Measurements from ENCODE around the gene DFFA.

The DFFA gene, protein sequence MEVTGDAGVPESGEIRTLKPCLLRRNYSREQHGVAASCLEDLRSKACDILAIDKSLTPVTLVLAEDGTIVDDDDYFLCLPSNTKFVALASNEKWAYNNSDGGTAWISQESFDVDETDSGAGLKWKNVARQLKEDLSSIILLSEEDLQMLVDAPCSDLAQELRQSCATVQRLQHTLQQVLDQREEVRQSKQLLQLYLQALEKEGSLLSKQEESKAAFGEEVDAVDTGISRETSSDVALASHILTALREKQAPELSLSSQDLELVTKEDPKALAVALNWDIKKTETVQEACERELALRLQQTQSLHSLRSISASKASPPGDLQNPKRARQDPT

GRCh38 chr1:10472220-10473144 lies at the start of gene DFFA:
Gene DFFA (minus strand): TSS chr1:10472529. CDS start chr1:10472458, 71 bp downstream.
- DNase-seq (ENCODE audit: low read depth), result peak; percentile 85

GRCh38 chr1:10521537-10522157 lies 49.3 kb upstream of the DFFA start:
- DNase-seq (ENCODE audit: low read depth), result no peak

GRCh38 chr1:10520952-10521351 lies 48.6 kb upstream of the DFFA start:
- no peak for DNase-seq (ENCODE audit: low read depth)

DNA sequence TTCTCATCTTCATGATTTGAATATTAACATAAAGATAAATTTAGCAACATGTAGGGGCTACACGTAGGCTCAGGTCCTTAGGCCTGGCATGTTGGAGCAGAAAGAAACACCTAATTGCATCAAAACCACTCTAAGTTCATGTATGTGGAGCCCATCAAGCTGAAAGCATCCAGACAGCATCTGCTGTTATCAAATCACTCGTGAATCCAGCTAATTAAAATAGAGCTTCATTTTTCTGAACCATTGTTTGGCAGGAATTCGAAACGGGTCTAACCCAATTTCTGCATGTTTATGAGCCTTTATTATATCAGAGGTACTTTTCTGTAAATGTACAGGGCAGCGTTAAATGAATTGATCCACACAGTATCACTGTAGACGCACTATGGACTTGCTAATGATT lies 48.2 kb upstream of the DFFA start:
- DNase-seq (ENCODE audit: low read depth), result no peak

DNA sequence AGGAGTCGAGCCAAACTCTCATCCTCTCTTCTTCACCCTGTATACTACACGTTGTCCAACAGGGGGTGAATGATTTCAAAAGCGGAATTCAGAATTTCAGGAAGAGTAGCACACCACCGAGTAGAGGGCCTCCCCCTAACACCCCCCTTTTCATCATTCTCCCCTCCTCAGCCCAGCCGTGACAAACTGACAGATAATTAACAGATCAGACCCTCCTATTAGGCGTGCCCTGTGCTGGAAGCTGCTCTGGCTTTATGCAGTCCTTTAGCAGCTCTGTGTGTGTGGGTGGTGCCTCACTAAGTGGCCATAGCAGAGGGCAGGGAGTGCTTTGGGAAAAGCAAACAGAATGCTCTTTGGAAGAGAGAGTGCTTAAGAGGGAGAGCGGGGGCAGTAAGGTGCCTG lies 46.7 kb upstream of the DFFA start:
- no peak for DNase-seq (ENCODE audit: low read depth)

GRCh38 chr1:10517677-10517982 lies 45.3 kb upstream of the DFFA start:
- DNase-seq (ENCODE audit: low read depth), result no peak

DNA sequence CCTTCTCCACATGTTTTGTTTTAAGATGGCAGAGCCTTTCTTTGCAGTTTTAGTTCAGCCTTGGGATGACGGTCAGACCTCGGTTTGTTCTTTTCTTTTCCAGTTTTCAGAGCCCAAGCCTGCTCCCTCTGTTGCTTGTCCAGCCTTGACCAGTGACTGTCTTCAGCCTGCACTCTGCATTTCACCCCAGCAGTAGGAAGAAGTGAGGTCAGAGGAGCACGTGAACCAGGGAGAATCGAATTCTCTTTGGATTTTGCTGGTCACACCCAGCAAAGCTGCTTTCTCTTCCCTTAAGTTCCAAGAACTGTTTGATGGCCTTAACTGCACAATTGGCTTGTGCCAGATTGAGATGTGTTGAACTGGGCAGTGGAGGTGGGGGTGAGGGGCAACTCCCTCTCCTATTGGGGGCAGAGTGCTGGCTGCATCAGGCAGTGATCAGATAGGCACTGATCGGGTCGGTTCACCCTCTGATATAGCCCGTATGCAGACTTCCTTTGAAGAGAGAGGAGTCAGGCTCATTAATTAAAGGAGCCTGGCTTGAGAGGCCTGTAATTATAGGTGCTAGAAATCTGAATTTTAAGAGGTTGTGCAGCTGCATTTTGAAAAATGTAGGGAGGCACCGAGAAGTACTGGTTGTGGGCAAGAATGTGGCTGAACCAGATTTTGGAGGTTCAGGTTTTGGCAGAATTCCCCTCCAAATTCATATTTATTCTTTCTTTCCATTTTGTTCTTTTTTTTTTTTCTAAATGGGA lies 44.8 kb upstream of the DFFA start:
- no peak for DNase-seq (ENCODE audit: low read depth)

DNA sequence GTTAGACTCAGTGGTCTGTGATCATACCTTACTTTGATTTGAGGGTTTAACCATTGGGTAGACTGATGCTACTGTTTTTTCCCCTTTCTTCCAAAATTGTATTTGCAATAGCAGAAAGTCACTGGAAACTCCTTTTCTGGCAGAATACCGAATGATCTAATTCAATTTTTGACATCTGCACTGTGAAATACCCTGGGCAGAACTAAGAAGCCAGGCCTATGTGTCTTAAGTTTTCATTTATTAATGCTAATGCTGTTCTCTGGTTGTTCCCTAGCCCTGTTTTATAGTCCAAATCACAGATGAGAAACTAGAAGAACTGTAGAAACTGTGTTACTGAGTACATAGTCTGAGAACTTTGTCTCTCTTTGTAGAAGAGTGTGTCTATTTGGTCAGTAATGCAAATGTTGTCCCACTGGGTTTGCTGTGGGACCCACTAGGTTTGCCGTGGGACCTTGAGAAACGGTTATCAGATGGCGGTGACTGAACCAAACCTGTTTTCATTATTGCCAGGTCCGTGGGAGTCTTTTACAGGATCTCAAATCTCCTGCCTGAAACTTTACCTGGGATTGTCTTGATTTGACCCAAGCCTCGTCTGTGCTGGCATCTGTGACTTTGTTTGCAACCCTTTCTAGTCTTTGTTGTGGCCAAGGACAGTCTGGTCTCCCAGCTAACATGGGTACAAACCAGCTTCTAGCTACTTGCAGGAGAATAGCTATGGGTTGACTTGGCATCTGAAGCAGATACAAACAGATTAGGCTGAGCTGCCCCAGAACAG lies 43.8 kb upstream of the DFFA start:
- no peak for DNase-seq (ENCODE audit: low read depth)

GRCh38 chr1:10515301-10515975 lies 43.1 kb upstream of the DFFA start:
- DNase-seq (ENCODE audit: low read depth), result no peak

DNA sequence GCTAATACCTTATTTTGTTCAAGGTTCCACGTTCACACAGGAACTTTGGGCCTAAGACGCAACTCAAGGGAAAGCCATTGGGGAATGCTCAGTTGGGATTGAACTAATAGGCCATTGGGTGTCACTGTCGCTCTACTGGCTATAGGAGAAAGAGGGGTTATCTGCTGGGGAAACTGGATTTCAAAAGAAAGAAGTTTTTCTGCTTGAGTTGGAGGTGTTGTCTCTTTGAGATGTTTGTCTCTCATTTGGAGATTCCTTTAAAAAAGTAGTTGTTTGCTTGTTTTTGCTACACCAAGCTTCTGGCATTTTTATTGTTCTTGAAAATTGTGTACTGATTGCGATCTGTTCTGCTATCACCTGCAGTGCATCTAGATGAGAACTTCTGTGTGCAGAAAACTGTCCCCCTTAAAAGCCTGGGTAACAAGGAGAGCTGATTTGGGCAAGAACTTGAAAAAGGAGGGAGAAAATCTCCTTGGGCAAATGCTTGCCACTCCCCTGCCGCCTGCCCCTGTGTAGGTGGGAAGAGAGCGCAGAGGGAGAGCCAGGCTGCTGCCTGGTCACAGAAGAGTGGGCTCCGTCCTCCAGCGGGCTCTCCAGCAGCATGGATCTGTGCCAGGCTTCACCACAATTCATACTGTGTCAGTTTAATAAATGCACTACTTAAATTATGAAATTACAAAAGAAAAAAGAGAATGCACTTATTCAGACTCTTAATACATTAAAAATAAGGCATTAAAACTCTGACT lies 42.3 kb upstream of the DFFA start:
- DNase-seq (ENCODE audit: low read depth), result no peak

- DNase-seq (ENCODE audit: low read depth), result no peak
Observed at GRCh38 chr1:10513199-10513598, 40.9 kb upstream of the DFFA start.

DNA sequence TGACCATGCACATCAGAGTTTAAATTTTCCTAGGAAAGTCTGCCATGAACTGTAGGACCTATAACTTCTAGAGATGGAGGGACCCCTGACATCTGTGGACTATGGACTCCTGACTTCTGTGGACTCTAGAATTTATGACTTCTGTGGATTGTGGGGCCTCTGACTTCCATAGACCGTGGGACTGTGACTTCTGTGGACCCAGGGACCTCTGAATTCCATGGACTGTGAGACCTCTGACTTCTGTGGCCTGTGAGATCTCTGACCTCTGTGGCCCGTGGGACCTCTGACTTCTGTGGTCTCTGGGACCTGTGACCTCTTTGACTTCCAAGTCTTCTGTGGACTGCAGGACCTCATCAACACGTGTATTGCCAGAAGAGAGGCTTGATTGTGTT lies 39.2 kb upstream of the DFFA start:
- no peak for DNase-seq (ENCODE audit: low read depth)

GRCh38 chr1:10510520-10511493 lies 38.5 kb upstream of the DFFA start:
- DNase-seq (ENCODE audit: low read depth), result peak; percentile 75

DNA sequence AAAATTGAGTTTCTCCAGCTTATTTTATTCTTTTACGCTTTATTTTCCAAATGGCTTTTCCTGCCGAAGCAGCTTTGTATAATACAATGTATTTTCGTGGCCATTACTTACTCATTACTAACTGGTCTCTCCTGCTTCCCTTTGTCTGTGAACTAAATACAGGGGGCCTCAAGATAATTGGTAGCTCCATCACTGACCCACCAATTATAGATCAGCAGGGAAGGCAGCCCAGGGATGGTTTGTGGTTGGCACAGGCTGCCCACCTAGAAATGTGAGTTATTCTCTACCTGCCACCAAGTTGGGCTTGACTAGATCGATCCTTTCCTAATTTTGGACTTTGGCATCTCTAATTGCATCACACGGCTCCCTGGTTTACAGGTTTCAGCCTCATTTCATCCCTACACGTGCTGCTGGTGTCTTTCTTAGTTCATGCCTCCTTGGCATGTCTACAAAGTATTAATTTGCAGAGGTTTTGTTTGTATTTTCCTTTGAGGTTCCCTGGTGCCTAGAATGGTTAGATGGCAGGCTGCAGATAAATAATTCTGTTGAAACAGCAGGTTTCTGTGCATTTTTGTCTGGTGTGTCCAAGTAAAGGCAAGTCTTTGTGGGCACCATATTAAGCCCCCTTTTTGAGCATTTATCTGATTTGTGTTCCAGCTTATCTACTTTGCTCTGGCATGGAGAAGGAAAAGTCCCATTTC lies 37.6 kb upstream of the DFFA start:
- no peak for DNase-seq (ENCODE audit: low read depth)

DNA sequence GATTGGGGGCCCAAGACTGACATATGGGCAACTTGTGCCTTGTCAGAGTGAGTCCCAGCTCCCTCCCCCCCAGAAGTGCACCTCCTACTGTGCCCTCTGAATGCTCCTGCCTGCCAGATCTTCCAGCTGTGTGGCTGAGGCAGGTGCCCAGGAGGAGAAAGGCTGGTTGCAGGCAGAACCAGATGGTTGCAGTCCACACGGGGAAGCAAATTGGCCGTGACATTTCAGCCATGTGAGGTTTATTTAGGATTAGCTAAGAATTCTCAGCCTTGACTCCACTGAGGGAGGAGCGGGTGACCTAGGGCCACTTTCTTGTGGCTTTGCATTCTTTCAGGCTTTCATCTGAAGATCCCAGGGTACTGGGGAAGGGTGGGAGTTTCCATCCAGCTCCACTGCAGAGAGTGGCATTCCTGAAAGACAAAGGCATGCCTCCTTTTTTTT lies 36.2 kb upstream of the DFFA start:
- DNase-seq (ENCODE audit: low read depth), result no peak

DNA sequence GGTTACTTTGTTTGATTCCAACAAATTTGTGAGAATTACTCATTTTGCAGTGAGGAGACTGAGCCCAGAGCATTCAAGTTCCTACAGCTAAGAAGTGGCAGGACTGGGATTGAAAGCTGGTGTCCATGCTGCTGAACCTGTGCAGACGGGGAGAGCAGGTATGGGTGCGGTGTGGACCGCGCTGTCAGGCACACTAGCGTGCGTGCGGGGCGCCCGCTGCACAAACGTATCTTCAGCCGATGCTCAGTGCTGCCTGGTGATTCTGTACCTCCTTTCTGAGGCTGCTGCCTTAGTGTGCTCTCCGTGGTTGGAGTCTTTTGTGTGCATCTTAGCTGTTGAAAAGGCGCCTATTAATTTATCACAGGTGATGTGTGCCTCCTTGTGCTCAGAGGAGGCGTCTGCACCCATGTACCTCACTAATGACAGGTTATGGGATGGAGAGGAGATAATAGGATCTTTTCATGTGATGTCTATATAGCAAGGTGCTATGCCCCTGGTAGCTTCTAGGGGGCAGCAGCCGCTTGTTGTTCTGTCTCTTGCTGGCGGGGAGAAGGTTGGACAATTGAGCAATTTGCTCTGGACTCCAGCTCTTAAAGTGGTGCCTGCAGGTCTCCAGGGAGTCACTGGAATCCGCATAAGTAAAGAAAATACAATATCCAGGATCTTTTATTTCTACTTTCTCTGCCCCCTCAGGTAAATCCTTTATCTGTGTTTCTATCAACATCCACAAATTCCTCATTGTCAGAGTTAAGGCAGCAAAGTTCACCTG lies 35.0 kb upstream of the DFFA start:
- DNase-seq (ENCODE audit: low read depth), result peak; percentile 42

DNA sequence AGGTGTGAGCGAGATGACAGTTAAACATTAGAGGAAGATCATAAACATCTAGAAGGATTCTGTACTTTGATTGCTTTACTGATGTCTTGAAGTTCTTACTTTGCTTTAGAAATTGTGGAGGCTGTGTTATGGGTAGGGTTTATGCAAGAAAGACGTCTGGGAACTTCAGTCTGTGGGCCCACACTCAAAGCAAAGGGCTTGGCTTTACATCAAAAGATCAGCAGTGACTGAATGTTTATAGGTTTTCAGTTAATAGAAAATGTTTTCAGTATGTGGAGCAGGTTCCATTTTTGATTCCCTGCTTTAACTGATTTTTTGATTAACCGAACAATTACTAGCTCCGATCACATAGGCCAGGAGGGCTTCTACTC lies 34.3 kb upstream of the DFFA start:
- no peak for DNase-seq (ENCODE audit: low read depth)

Data from GM04503 (cell line).